Endodermal cell (in vitro differentiated cells): ENCODE measurements around the gene OGFOD3. TPM values are rescaled to one million over a fixed set of nuclear protein-coding genes. Genes with fewer than 3 reads are reported as not detected.
A peak's percentile ranks its signal among the peaks of the same experiment; 100 is the strongest.

Experiments used
- DNase-seq: peaks from one replicate; pipeline ENCODE4 v3.0.0-alpha.2; 2017
- H3K27ac ChIP-seq: 2 replicates; pipeline ENCODE4 v1.5.1; 2013; ENCODE audit warnings: mild to moderate bottlenecking, low read depth, low read length, moderate library complexity
- H3K27me3 ChIP-seq: 2 replicates; pipeline ENCODE4 v1.6.1; 2013; ENCODE audit warnings: mild to moderate bottlenecking, low read length, moderate library complexity; ENCODE audit not compliant: insufficient read depth, control insufficient read depth, poor library complexity, severe bottlenecking
- H3K36me3 ChIP-seq: 2 replicates; pipeline ENCODE4 v1.7.0; 2013; ENCODE audit warnings: mild to moderate bottlenecking, low read length, moderate library complexity; ENCODE audit not compliant: control insufficient read depth, insufficient read depth
- H3K4me1 ChIP-seq: one replicate; pipeline ENCODE4 v1.7.0; 2013; ENCODE audit warnings: low read length; ENCODE audit not compliant: control insufficient read depth, insufficient read depth
- H3K4me3 ChIP-seq: 2 replicates; pipeline ENCODE4 v1.5.1; 2013; ENCODE audit warnings: mild to moderate bottlenecking, low read length, moderate library complexity
- H3K9ac ChIP-seq: 2 replicates; pipeline ENCODE4 v1.6.1; 2013; ENCODE audit warnings: mild to moderate bottlenecking, low read length, moderate library complexity; ENCODE audit not compliant: poor library complexity, severe bottlenecking; ENCODE audit errors: extremely low read depth
- H3K9me3 ChIP-seq: 2 replicates; pipeline ENCODE4 v1.6.1; 2013; ENCODE audit warnings: mild to moderate bottlenecking, low read length, moderate library complexity; ENCODE audit not compliant: control insufficient read depth
- H3K27ac Mint-ChIP-seq: 2 replicates; pipeline ENCODE4 v1.8.0; 2020; ENCODE audit warnings: mixed read lengths
- H3K27me3 Mint-ChIP-seq: 2 replicates; pipeline ENCODE4 v1.8.0; 2021; ENCODE audit warnings: mild to moderate bottlenecking, mixed read lengths; ENCODE audit not compliant: insufficient read depth
- H3K36me3 Mint-ChIP-seq: 2 replicates; pipeline ENCODE4 v1.8.0; 2020; ENCODE audit warnings: low read depth, mixed read lengths
- H3K4me1 Mint-ChIP-seq: 2 replicates; pipeline ENCODE4 v1.8.0; 2020; ENCODE audit warnings: mixed read lengths
- H3K4me3 Mint-ChIP-seq: 2 replicates; pipeline ENCODE4 v1.8.0; 2020; ENCODE audit warnings: mild to moderate bottlenecking, moderate library complexity, mixed read lengths
- H3K9me3 Mint-ChIP-seq: 2 replicates; pipeline ENCODE4 v1.8.0; 2020; ENCODE audit warnings: mild to moderate bottlenecking, mixed read lengths
- CTCF ChIP-seq: fragments of 200-600 bp; sonication (generic); conservative IDR thresholded peaks from 2 replicates; pipeline ENCODE4 v1.5.0; 2021; ENCODE audit warnings: antibody characterized with exemption, mild to moderate bottlenecking
- WGBS, 2 experiments: methylation state at CpG; one replicate each; pipeline versions ENCODE4 v1.1.5 to v1.1.7; 2013; ENCODE audit warnings: missing lambda C conversion rate in 2 of 2, mixed read lengths in 1 of 2; ENCODE audit not compliant: insufficient coverage in 1 of 2, insufficient read length in 1 of 2; 5-methylcytosine and 5-hydroxymethylcytosine counted together
- total RNA-seq, 2 donors: library from RNA; stranded (reverse); fragmentation: NEBNext Ultra II Directional in 1 of 2; extraction: Animal tissue kit (Norgen Biotek cat#: 25700) in 1 of 2; gene quantifications; 2 replicates in 1 of 2; 3 replicates in 1 of 2; pipeline ENCODE4 v1.2.1, GENCODE V29; 2021

OGFOD3 gene
- total RNA-seq, 2 donors from 2014 or later = 24.0 to 30.1 TPM

- DNase-seq = peak; percentile 82
- Mint-ChIP-seq H3K9me3 (peaks cover 32% of the 10 kb centered on the region), H3K36me3 (peaks cover 6% of the 10 kb centered on the region), H3K4me3 (peak overlapping the region; percentile 74), H3K27me3 (peaks cover 4% of the 10 kb centered on the region), H3K27ac (peak overlapping the region; percentile 26), H3K4me1 (peaks cover 5% of the 10 kb centered on the region)
- H3K27ac ChIP-seq = no peak overlapping the region
- H3K36me3 ChIP-seq = peaks cover 7% of the 10 kb centered on the region
- peaks cover 12% of the 10 kb centered on the region for H3K9me3 ChIP-seq
- peak overlapping the region; percentile 92 for H3K4me3 ChIP-seq
- no peak overlapping the region for H3K9ac ChIP-seq
- H3K27me3 ChIP-seq = no peaks in the 10 kb centered on the region
- peaks cover 5% of the 10 kb centered on the region for H3K4me1 ChIP-seq
- peak; percentile 41 for TF ChIP-seq CTCF
- 92 to 95% methylated on average over 17 to 30 of the region's 30 CpGs for WGBS, 2 experiments
These were observed 30.9 kb upstream of the OGFOD3 start for GRCh38 chr17:82449131-82449882.

- Histone ChIP-seq H3K4me1 (peaks cover 5% of the 10 kb centered on the region), H3K36me3 (peaks cover 10% of the 10 kb centered on the region), H3K9me3 (peaks cover 12% of the 10 kb centered on the region), H3K9ac (no peak overlapping the region), H3K4me3 (no peak overlapping the region), H3K27me3 (no peaks in the 10 kb centered on the region), H3K27ac (no peak overlapping the region)
- WGBS, 2 experiments = 97% methylated on average over 9 to 11 of the region's 11 CpGs
- DNase-seq = no peak
- Mint-ChIP-seq H3K9me3 (peaks cover 18% of the 10 kb centered on the region), H3K4me3 (no peak overlapping the region), H3K4me1 (peaks cover 5% of the 10 kb centered on the region), H3K36me3 (peaks cover 11% of the 10 kb centered on the region), H3K27ac (no peak overlapping the region), H3K27me3 (peaks cover 4% of the 10 kb centered on the region)
- no peak for TF ChIP-seq CTCF
These were observed 29.5 kb upstream of the OGFOD3 start for GRCh38 chr17:82447876-82448275.

GRCh38 chr17:82446649-82447048, 28.3 kb upstream of the OGFOD3 start:
- peaks cover 4% of the 10 kb centered on the region for H3K9me3 ChIP-seq
- H3K4me3 Mint-ChIP-seq = no peak overlapping the region
- H3K9me3 Mint-ChIP-seq = peaks cover 7% of the 10 kb centered on the region
- no peak overlapping the region for H3K9ac ChIP-seq
- TF ChIP-seq CTCF = no peak
- DNase-seq = no peak
- no peaks in the 10 kb centered on the region for H3K27me3 ChIP-seq
- WGBS, 2 experiments = 89 to 94% methylated on average over 4 to 12 of the region's 12 CpGs
- H3K36me3 Mint-ChIP-seq = peaks cover 15% of the 10 kb centered on the region
- no peak overlapping the region for H3K4me3 ChIP-seq
- no peaks in the 10 kb centered on the region for H3K27me3 Mint-ChIP-seq
- no peak overlapping the region for H3K27ac Mint-ChIP-seq
- H3K27ac ChIP-seq = no peak overlapping the region
- peaks cover 10% of the 10 kb centered on the region for H3K36me3 ChIP-seq
- peaks cover 5% of the 10 kb centered on the region for H3K4me1 ChIP-seq
- peaks cover 5% of the 10 kb centered on the region for H3K4me1 Mint-ChIP-seq
